PC-9 (cell line): ENCODE results near the gene GRM3.

Experiments used
- EZH2 ChIP-seq: fragments of 200-600 bp; sonication (generic); IDR thresholded peaks from 2 replicates; pipeline ENCODE4 v1.8.0; 2017; ENCODE audit warnings: antibody characterized with exemption, low read depth
- TF ChIP-seq, protein P1 (sequence below): fragments of 200-600 bp; sonication (generic); conservative IDR thresholded peaks from 2 replicates; pipeline ENCODE4 v1.6.1; 2017; ENCODE audit warnings: mixed run types, antibody characterized with exemption, mild to moderate bottlenecking, moderate library complexity

DNA sequence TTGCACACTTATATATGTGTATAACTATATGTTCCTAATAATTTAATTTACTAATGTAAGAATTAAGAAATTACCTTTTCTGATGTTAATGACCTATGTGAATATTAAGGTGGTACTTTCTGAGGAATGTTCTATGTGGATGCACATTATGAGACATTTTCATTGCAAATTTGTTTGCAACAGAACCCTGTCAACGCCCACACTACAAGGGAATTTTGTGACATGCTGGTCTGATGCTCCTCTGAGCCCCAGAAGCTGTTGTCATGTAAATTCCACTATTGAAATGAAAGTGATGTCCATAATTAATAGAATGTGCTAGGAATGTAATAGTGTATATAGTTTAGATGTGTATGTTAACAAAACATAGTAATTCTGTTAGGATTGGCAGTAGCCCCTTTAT lies 4.5 kb downstream of the GRM3 start:
- TF ChIP-seq, protein P1, sequence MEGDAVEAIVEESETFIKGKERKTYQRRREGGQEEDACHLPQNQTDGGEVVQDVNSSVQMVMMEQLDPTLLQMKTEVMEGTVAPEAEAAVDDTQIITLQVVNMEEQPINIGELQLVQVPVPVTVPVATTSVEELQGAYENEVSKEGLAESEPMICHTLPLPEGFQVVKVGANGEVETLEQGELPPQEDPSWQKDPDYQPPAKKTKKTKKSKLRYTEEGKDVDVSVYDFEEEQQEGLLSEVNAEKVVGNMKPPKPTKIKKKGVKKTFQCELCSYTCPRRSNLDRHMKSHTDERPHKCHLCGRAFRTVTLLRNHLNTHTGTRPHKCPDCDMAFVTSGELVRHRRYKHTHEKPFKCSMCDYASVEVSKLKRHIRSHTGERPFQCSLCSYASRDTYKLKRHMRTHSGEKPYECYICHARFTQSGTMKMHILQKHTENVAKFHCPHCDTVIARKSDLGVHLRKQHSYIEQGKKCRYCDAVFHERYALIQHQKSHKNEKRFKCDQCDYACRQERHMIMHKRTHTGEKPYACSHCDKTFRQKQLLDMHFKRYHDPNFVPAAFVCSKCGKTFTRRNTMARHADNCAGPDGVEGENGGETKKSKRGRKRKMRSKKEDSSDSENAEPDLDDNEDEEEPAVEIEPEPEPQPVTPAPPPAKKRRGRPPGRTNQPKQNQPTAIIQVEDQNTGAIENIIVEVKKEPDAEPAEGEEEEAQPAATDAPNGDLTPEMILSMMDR, result no peak
- TF ChIP-seq EZH2, result no peak
